Gastrocnemius medialis (tissue), 4 donors: ENCODE measurements around the gene EHD2. TPM values are rescaled to one million over a fixed set of nuclear protein-coding genes. Genes with fewer than 3 reads are reported as not detected.
"Not testable (repeated sequence)": the region's sequence is repeated elsewhere in the genome, so short reads cannot be mapped to it uniquely, and the experiment has no call there.

Experiments used
- ATAC-seq, 2 donors: fragments of 150-250 bp; one replicate each; pipeline ENCODE4 v1.9.1; 2016
- DNase-seq, 2 donors: peaks; one replicate each; pipeline ENCODE4 v3.0.0-alpha.2; 2019
- H3K27ac ChIP-seq, 4 donors: fragments of 200-600 bp; sonication (generic); 1 replicate in 1 of 4; 2 replicates in 3 of 4; pipeline ENCODE4 v1.5.1; 2016 to 2018; ENCODE audit warnings: mild to moderate bottlenecking in 2 of 4, moderate library complexity in 1 of 4
- H3K27me3 ChIP-seq, 3 donors: fragments of 200-600 bp; sonication (generic) in 2 of 3; 1 replicate in 1 of 3; 2 replicates in 2 of 3; pipeline versions ENCODE4 v1.5.1 to v1.6.0; 2016 to 2019; ENCODE audit warnings: mild to moderate bottlenecking in 1 of 3, moderate library complexity in 1 of 3
- H3K36me3 ChIP-seq, 2 donors: fragments of 200-600 bp; sonication (generic) in 1 of 2; one replicate each; pipeline ENCODE4 v1.5.1; 2017 to 2018
- H3K4me1 ChIP-seq, 2 donors: fragments of 200-600 bp; sonication (generic) in 1 of 2; one replicate each; pipeline ENCODE4 v1.5.1; 2016 to 2017; ENCODE audit warnings: mild to moderate bottlenecking in 2 of 2
- H3K4me3 ChIP-seq, 4 donors: fragments of 200-600 bp; sonication (generic) in 3 of 4; 1 replicate in 1 of 4; 2 replicates in 3 of 4; pipeline ENCODE4 v1.5.1; 2016 to 2019; ENCODE audit warnings: mild to moderate bottlenecking in 2 of 4
- H3K9me3 ChIP-seq, 3 donors: fragments of 200-600 bp; sonication (generic) in 2 of 3; 1 replicate in 1 of 3; 2 replicates in 2 of 3; pipeline ENCODE4 v1.5.1; 2016 to 2019
- POLR2A ChIP-seq, 2 donors: fragments of 450-650 bp; IDR thresholded peaks; one replicate each; pipeline ENCODE4 v1.6.1; 2017; ENCODE audit warnings: antibody characterized with exemption in 2 of 2, mild to moderate bottlenecking in 2 of 2, moderate library complexity in 2 of 2
- in situ Hi-C, 4 donors: fragments of 200-750 bp; cut with MboI; loops; one replicate each; pipeline versions ENCODE4 v1.15.0 to v1.8.0; 2017; ENCODE audit warnings: low sequenced_read_pairs in 4 of 4
- intact Hi-C: fragments of 100-400 bp; cut with DNase I; formaldehyde crosslinking; loops from one replicate; pipeline ENCODE4 v1.15.1; 2023; ENCODE audit warnings: low total_unique reads
- total RNA-seq, 4 donors: library from RNA; depleted of rRNA; stranded (reverse); fragments of >200 nt; gene quantifications; one replicate each; pipeline versions ENCODE4 v1.1.0 to v1.2.3, GENCODE V29; 2016
- TF ChIP-seq, protein P1 (sequence below), 5 experiments: fragments of 450-650 bp in 3 of 5; fragments of 200-600 bp in 2 of 5; sonication (generic) in 2 of 5; IDR thresholded peaks in 4 of 5; conservative IDR thresholded peaks in 1 of 5; 1 replicate in 4 of 5; 2 replicates in 1 of 5; pipeline ENCODE4 v1.5.1; 2016 to 2019; ENCODE audit warnings: antibody characterized with exemption in 5 of 5, mild to moderate bottlenecking in 3 of 5, moderate library complexity in 3 of 5

The EHD2 gene
- total RNA-seq, 4 donors from 2014 or later: 10.9 to 46.6 (median 33.8) TPM

DNA sequence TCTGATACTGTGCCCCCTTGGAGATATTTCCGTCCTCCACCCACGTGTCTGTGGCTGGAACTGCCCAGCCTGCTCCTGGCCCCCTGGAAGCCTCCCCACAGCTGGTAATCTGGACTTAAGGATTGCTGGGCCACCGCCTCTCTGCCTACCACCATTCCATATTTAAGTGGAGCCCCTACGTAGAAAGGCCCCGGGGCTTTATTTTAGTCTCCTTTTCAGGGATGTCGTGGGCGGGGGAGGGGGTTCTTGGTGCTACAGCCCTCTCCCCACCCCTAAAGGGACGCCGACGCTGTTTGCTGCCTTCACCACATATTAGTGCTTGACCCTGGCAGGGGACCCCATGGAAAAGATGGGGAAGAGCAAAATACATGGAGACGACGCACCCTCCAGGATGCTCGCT, 29.4 kb downstream of the EHD2 start:
- peaks cover 0 to 17% of the 10 kb centered on the region in 2 donors for H3K36me3 ChIP-seq

DNA sequence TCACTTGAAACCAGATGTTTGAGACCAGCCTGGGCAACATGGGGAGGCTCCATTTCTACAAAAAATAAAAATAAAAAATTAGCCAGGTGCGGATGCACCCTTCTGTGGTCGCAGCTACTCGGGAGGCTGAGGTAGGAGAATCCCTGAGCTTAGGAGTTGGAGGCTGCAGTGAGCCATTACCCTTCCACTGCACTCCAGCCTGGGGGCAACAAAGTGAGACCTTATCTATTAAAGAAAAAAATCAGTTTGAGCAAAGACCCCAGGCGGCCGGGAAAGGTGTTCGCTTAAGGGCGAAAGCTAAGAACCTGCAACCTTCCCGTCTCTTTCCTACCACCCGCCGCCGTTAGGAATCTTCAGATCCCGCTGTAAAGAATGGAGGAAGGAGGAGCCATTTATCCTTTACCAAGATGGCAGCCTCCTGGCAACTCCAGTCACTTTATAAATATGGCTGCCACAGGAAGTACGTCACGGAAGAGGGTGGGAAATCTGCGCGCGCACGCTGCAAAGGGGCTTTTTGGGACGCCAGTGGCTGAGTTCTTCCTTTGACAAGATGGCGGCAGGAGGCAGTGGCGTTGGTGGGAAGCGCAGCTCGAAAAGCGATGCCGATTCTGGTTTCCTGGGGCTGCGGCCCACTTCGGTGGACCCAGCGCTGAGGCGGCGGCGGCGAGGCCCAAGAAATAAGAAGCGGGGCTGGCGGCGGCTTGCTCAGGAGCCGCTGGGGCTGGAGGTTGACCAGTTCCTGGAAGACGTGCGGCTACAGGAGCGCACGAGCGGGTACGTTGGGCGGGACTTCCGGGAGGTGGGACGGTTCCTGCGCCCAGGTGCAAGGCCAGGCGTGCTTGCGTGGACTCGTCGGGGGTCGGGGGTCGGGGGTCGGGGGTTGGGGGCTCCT, 32.0 kb downstream of the EHD2 start, which contains the start of gene NOP53:
Gene NOP53, plus strand, starts transcription at position 537 of the 892 bp plus-strand sequence. Its CDS starts 14 bp downstream, at position 551.
- DNase-seq: peak; percentile 95 to 97
- peaks cover 0 to 35% of the 10 kb centered on the region in 2 donors for H3K36me3 ChIP-seq
- no peaks in the 10 kb centered on the region for H3K9me3 ChIP-seq
- peak; percentile 94 for ATAC-seq
- peak within 1 kb of the TSS; percentile 77 to 99 (median 92) for H3K4me3 ChIP-seq
- in situ Hi-C loops: loop anchor here in 1 of 4 donors (25.0 kb wide), 1 partner anchor 458 kb away; no protein-coding TSS in a partner anchor
- peaks cover 22 to 33% of the 10 kb centered on the region in 2 donors for H3K4me1 ChIP-seq
- TF ChIP-seq POLR2A (IDR thresholded peaks at IDR 0.05): peak; percentile 77 to 79
- TF ChIP-seq, protein P1, sequence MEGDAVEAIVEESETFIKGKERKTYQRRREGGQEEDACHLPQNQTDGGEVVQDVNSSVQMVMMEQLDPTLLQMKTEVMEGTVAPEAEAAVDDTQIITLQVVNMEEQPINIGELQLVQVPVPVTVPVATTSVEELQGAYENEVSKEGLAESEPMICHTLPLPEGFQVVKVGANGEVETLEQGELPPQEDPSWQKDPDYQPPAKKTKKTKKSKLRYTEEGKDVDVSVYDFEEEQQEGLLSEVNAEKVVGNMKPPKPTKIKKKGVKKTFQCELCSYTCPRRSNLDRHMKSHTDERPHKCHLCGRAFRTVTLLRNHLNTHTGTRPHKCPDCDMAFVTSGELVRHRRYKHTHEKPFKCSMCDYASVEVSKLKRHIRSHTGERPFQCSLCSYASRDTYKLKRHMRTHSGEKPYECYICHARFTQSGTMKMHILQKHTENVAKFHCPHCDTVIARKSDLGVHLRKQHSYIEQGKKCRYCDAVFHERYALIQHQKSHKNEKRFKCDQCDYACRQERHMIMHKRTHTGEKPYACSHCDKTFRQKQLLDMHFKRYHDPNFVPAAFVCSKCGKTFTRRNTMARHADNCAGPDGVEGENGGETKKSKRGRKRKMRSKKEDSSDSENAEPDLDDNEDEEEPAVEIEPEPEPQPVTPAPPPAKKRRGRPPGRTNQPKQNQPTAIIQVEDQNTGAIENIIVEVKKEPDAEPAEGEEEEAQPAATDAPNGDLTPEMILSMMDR (IDR thresholded peaks at IDR 0.05 in 4 of 5, conservative IDR thresholded peaks at IDR 0.05 in 1 of 5): peak in 1 of 5 experiments; percentile 21
- no peaks in the 10 kb centered on the region for H3K27me3 ChIP-seq
- intact Hi-C loops: loop anchor here (2.0 kb wide), 1 partner anchor 34 kb away; the partner anchor contains the start of gene SELENOW
- H3K27ac ChIP-seq: peak within 1 kb of the TSS; percentile 92 to 99 (median 98)

More for the DNA sequence above, 29.4 kb downstream of the EHD2 start:
- Histone ChIP-seq H3K27ac (peak overlapping the region; percentile 85 to 99 (median 98)), H3K9me3 (no peaks in the 10 kb centered on the region), H3K4me3 (peak overlapping the region; percentile 44 to 68 (median 53)), H3K4me1 (peaks cover 22 to 33% of the 10 kb centered on the region in 2 donors), H3K27me3 (no peaks in the 10 kb centered on the region)
- TF ChIP-seq, protein P1 (IDR thresholded peaks at IDR 0.05 in 4 of 5, conservative IDR thresholded peaks at IDR 0.05 in 1 of 5): no peak
- TF ChIP-seq POLR2A (IDR thresholded peaks at IDR 0.05): no peak
- intact Hi-C loops (loop anchor here (1.0 kb wide), 3 partner anchors 29 to 227 kb away; partner anchors contain the start of genes EHD2 and NAPA), in situ Hi-C loops (loop anchor here in 1 of 4 donors (25.0 kb wide), 1 partner anchor 455 kb away; no protein-coding TSS in a partner anchor)
- ATAC-seq: no peak
- DNase-seq: no peak

DNA sequence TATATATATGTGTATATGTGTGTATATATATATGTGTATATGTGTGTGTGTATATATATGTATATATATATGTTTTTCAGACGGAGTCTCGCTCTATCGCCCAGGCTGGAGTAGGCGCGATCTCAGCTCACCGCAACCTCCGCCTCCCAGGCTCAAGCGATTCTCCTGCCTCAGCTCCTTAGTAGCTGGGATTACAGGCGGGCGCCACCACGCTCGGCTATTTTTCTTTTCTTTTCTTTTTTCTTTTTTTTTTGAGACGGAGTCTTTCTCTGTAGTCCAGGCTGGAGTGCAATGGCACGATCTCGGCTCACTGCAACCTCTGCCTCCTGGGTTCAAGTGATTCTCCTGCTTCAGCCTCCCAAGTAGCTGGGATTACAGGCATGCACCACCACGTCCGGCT, 32.9 kb downstream of the EHD2 start:
- H3K27ac ChIP-seq: peak overlapping the region; percentile 92 to 99 (median 98)
- H3K4me3 ChIP-seq: peak overlapping the region; percentile 77 to 99 (median 92)
- intact Hi-C loops, H3K9me3 ChIP-seq, ATAC-seq, DNase-seq, H3K27me3 ChIP-seq: not testable (repeated sequence)
- H3K4me1 ChIP-seq: peaks cover 22 to 33% of the 10 kb centered on the region in 2 donors
- in situ Hi-C loops: loop anchor here in 1 of 4 donors (25.0 kb wide), 1 partner anchor 459 kb away; no protein-coding TSS in a partner anchor
- peaks cover 0 to 44% of the 10 kb centered on the region in 2 donors for H3K36me3 ChIP-seq

DNA sequence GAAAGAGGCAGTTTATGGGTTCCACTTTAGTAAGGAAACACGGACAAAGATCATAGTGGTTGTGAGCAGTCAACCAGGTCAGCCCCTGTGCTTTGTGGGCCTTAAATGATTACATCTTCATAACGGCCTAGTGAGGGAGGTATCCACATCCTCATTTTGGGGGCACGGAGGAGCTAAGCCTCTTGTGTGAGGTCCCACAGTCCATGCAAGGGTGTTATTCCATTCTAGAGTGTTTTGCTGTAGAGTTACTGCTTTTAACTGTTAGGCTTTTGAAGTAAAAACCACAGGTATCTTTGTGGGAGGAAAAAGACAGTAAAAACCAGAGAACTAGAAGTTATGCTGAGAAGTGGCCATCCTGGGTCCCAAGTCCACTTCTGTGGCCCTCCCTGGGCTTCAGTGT, 36.1 kb downstream of the EHD2 start:
- ATAC-seq: no peak
- Histone ChIP-seq H3K4me1 (peaks cover 11 to 21% of the 10 kb centered on the region in 2 donors), H3K27ac (no peak overlapping the region), H3K9me3 (no peaks in the 10 kb centered on the region), H3K4me3 (no peak overlapping the region), H3K27me3 (no peaks in the 10 kb centered on the region), H3K36me3 (peaks cover 0 to 76% of the 10 kb centered on the region in 2 donors)
- intact Hi-C loops (no loop called here), in situ Hi-C loops (loop anchor here in 1 of 4 donors (25.0 kb wide), 1 partner anchor 462 kb away; no protein-coding TSS in a partner anchor)
- DNase-seq: no peak
- no peak for TF ChIP-seq POLR2A (IDR thresholded peaks at IDR 0.05)
- TF ChIP-seq, protein P1 (IDR thresholded peaks at IDR 0.05 in 4 of 5, conservative IDR thresholded peaks at IDR 0.05 in 1 of 5): no peak

DNA sequence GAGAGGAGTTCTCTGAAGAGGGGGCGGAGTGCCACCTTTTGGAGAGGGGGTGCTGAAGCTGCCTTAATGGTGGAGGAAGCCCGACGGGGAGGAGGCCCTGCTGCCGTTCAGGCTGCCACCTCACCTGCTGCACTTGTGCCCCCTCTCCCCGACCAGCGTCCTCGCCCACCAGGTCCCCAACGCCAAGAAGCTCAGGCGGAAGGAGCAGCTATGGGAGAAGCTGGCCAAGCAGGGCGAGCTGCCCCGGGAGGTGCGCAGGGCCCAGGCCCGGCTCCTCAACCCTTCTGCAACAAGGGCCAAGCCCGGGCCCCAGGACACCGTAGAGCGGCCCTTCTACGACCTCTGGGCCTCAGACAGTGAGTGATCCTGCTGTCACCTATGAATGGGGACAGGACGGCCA, 37.5 kb downstream of the EHD2 start:
- TF ChIP-seq, protein P1 (IDR thresholded peaks at IDR 0.05 in 4 of 5, conservative IDR thresholded peaks at IDR 0.05 in 1 of 5): no peak
- TF ChIP-seq POLR2A (IDR thresholded peaks at IDR 0.05): no peak
- no peak for DNase-seq
- no peaks in the 10 kb centered on the region for H3K27me3 ChIP-seq
- intact Hi-C loops (no loop called here), in situ Hi-C loops (no loop called here)
- H3K4me3 ChIP-seq: no peak overlapping the region
- ATAC-seq: no peak
- no peaks in the 10 kb centered on the region for H3K9me3 ChIP-seq
- H3K4me1 ChIP-seq: peaks cover 11 to 13% of the 10 kb centered on the region in 2 donors
- no peak overlapping the region for H3K27ac ChIP-seq
- H3K36me3 ChIP-seq: peaks cover 0 to 90% of the 10 kb centered on the region in 2 donors
